Neural crest cell (in vitro differentiated cells): ENCODE measurements around the gene NTM. TPM values are rescaled to one million over a fixed set of nuclear protein-coding genes. Genes with fewer than 3 reads are reported as not detected.

ENCODE experiments used
- DNase-seq: peaks from one replicate; pipeline ENCODE4 v3.0.0; 2021; ENCODE audit warnings: low read depth, mixed read lengths, low spot score
- H3K27ac Mint-ChIP-seq: one replicate; pipeline ENCODE4 v1.8.0; 2021; ENCODE audit warnings: mild to moderate bottlenecking, mixed read lengths; ENCODE audit not compliant: unreplicated experiment
- H3K27me3 Mint-ChIP-seq: 2 replicates; pipeline ENCODE4 v1.8.0; 2021; ENCODE audit warnings: low read depth, mild to moderate bottlenecking, mixed read lengths
- H3K36me3 Mint-ChIP-seq: 2 replicates; pipeline ENCODE4 v1.8.0; 2021; ENCODE audit warnings: low read depth, mild to moderate bottlenecking, mixed read lengths
- H3K4me1 Mint-ChIP-seq: 2 replicates; pipeline ENCODE4 v1.8.0; 2021; ENCODE audit warnings: mixed read lengths
- H3K4me3 Mint-ChIP-seq: one replicate; pipeline ENCODE4 v1.8.0; 2021; ENCODE audit warnings: mild to moderate bottlenecking, mixed read lengths
- H3K9me3 Mint-ChIP-seq: 2 replicates; pipeline ENCODE4 v1.8.0; 2021; ENCODE audit warnings: mixed read lengths
- CTCF ChIP-seq: fragments of 200-600 bp; sonication (generic); conservative IDR thresholded peaks from 2 replicates; pipeline ENCODE4 v1.5.0; 2021; ENCODE audit warnings: antibody characterized with exemption, mild to moderate bottlenecking
- total RNA-seq: library from RNA; stranded (reverse); gene quantifications from 2 replicates; pipeline ENCODE4 v1.2.1, GENCODE V29; 2021

Gene NTM
- total RNA-seq, 1 donor from 2014 or later: 11.3 TPM

GRCh38 chr11:131889760-131890581 lies 519.6 kb downstream of the NTM start:
- H3K4me1 Mint-ChIP-seq: no peaks in the 10 kb centered on the region
- TF ChIP-seq CTCF: no peak
- DNase-seq: no peak
- no peak overlapping the region for H3K27ac Mint-ChIP-seq
- H3K4me3 Mint-ChIP-seq: no peak overlapping the region
- no peaks in the 10 kb centered on the region for H3K36me3 Mint-ChIP-seq
- no peaks in the 10 kb centered on the region for H3K27me3 Mint-ChIP-seq
- no peaks in the 10 kb centered on the region for H3K9me3 Mint-ChIP-seq

GRCh38 chr11:131893103-131893890 lies 522.9 kb downstream of the NTM start:
- no peaks in the 10 kb centered on the region for H3K4me1 Mint-ChIP-seq
- no peak for TF ChIP-seq CTCF
- H3K27me3 Mint-ChIP-seq: no peaks in the 10 kb centered on the region
- DNase-seq: no peak
- no peak overlapping the region for H3K4me3 Mint-ChIP-seq
- no peak overlapping the region for H3K27ac Mint-ChIP-seq
- no peaks in the 10 kb centered on the region for H3K36me3 Mint-ChIP-seq
- no peaks in the 10 kb centered on the region for H3K9me3 Mint-ChIP-seq

- Mint-ChIP-seq H3K36me3 (no peaks in the 10 kb centered on the region), H3K4me3 (no peak overlapping the region), H3K27me3 (no peaks in the 10 kb centered on the region), H3K4me1 (no peaks in the 10 kb centered on the region), H3K9me3 (no peaks in the 10 kb centered on the region), H3K27ac (no peak overlapping the region)
- no peak for TF ChIP-seq CTCF
- no peak for DNase-seq
These were observed 523.6 kb downstream of the NTM start for GRCh38 chr11:131893988-131894387.

- Mint-ChIP-seq H3K36me3 (no peaks in the 10 kb centered on the region), H3K9me3 (no peaks in the 10 kb centered on the region), H3K27ac (no peak overlapping the region), H3K4me3 (no peak overlapping the region), H3K27me3 (no peaks in the 10 kb centered on the region), H3K4me1 (no peaks in the 10 kb centered on the region)
- TF ChIP-seq CTCF: no peak
- no peak for DNase-seq
These were observed 524.5 kb downstream of the NTM start for GRCh38 chr11:131894615-131895544.

- DNase-seq: no peak
- Mint-ChIP-seq H3K4me3 (no peak overlapping the region), H3K4me1 (no peaks in the 10 kb centered on the region), H3K27me3 (no peaks in the 10 kb centered on the region), H3K36me3 (no peaks in the 10 kb centered on the region), H3K27ac (no peak overlapping the region), H3K9me3 (no peaks in the 10 kb centered on the region)
- TF ChIP-seq CTCF: no peak
These were observed 525.5 kb downstream of the NTM start for GRCh38 chr11:131895865-131896264.
